Renal cortical epithelial cell (primary cell): ENCODE results near the gene HSFX4. TPM values are rescaled to one million over a fixed set of nuclear protein-coding genes. Genes with fewer than 3 reads are reported as not detected.
"Not testable (repeated sequence)": the region's sequence is repeated elsewhere in the genome, so short reads cannot be mapped to it uniquely, and the experiment has no call there.

Experiments
- DNase-seq: peaks from one replicate; pipeline ENCODE4 v3.0.0-alpha.2; 2011; ENCODE audit warnings: low read depth
- total RNA-seq: library from RNA; depleted of rRNA; stranded (reverse); fragments of >200 nt; gene quantifications from 2 replicates; pipeline ENCODE4 v1.2.3, GENCODE V29; 2014

The HSFX4 gene
- total RNA-seq, 1 donor from 2014 or later = not detected

DNA sequence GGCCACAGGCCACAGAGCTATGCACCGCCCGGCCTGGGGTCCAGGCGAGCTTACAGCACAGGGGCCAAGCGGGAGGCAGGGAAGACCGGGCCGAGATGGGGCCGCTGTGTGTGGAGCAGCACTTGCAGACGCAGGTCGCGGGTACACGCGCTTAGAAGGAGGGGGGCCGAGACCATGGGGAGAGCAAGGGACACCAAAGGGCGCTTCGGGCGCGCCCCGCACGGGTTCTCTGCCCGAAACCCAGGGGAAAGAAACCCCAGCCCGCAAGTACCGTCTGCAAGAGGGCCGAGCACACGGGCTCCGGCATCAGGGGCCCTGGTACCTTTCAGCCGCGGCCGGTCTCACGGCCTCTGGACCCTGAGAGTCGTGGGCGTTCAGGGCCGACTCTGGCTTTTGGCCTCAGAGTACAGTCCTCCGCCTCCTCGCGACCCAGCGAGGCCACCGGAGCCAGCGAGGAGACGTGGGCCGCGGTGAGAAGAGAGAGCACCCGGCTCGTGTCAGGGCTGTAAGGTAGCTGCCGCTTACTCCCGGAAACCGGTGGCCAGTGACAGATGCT, 8.6 kb downstream of the HSFX4 start:
- DNase-seq = no peak

- DNase-seq = peak; percentile 95
Measured at GRCh38 chrX:149938427-149938880, 9.1 kb downstream of the HSFX4 start, which contains the start of gene EOLA2. Gene EOLA2, minus strand, starts transcription at chrX:149938491. Its CDS starts 4,617 bp downstream, at chrX:149933874.

DNA sequence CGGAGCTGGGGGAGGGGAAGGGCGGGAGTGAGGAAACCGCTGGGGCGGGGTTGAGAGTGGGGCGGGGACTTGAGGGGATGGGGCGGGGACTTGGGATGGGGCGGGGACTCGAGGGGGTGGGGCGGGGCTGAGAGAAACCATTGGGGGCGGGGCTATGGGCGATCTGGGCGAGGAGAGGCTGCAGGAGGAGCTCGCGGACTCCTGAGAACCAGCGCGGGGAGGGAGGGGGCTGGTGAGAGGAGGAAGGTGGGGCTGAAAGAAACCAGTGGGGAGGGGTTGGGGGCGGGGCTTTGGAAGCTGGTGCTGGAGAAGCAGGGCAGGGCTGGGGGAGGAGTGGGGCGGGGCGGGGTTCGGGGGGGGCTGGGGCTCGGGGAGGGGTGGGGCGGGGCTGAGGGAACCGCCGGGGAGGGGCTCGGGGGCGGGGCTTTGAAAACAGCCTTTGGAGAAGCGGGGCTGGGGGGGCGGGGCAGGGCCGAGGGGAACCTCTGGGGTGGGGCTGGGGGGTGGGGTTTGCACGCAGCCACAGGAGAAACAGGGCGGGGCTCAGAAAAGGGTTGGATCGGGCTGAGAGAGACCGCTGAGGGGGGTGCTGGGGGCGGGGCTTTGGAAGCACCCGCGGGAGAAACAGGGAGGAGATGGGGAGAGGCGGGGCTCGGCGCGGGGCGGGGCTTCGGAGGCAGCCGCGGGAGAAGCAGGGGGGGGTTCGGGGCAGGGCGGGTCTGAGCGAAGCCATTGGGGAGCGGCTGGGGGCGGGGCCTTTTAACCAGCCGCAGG, 9.7 kb downstream of the HSFX4 start:
- peak; percentile 74 for DNase-seq

GRCh38 chrX:149939655-149939904, 10.2 kb downstream of the HSFX4 start:
- DNase-seq = no peak

DNA sequence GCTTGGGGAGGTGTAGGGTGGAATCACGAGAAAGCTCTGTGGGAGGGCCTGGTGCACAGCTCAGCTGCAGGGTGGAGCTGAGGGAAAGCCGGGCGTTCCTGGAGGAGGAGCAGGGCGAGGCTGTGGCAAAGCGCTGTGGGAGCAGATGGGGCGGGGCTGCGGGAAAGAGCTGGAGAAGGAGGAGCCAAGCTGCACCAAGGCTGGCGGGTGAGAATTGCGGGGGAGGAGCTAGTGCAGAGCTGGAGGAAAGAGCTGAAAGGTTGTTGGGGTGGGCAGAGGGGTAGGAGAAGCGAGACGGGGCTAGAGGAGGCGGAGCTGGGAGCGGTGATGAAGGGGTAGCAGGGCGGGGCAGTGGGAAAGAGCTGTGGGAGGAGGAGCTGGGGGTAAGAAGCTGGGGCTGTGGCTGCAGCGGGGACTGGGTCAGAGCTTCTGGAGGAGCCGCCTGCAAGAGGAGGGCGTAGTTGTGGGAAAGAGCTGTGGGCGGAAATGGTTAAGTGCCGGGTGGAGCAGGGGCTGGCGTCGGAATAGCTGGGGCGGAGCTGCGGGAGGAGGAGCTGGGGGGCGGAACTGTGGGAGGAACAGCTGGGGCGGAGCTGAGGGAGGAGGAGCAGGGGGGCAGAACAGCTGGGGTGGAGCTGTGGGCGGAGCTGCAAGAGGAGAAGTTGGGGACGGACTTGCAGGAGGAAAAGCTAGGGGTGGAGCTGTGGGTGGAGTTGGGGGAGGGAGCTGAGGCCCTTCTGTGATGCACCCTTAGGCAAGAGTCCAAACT, 10.7 kb downstream of the HSFX4 start:
- DNase-seq = peak; percentile 94

GRCh38 chrX:149940674-149941024, 11.3 kb downstream of the HSFX4 start:
- not testable (repeated sequence) for DNase-seq

DNA sequence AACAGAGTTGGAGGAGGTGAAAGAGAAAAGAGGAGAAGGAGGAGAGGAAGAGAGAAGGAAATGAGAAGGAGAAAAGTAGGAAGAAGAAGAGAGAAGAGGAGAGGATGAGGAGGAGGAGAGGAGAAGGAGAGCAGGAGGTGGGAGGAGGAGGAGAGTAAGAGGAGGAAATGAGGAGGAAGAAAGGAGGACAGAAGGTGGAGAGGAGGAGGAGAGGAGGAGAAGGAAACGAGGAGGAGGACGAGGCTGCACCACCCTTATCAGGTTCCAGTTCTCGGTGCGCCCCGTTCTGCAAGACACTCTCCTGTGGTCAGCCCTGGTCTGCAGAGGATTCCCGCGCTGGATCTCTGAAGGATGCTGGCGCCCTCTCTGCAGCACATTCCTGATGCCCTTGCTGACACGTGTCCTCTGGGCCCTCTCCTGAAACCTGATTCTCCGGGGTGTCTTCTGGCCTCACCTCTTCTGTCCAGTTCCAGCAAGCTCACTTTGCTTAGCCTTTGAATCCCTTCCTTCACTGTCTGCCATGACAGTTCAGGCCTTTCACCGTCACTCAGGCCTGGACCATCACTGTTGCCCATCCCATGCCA, 15.8 kb downstream of the HSFX4 start:
- not testable (repeated sequence) for DNase-seq

DNA sequence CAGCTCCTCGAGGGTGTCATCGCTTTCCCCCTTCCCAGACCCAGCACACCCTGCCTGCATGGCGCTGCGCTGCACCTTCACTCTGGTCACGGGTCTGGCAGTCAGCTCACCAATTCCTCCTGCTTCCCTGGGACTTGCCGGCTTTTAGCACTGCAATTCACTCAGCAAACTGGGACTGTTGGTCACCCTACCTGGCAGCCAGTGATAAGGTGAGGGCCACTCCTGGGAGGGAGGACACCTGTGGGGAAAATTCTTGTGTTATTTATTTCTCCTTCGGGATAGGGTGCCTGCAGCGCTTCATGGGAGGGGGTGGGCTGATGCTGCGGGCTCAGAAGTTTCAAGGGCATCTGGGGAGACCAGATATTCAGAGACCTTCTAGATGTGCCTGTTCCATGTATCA, 16.4 kb downstream of the HSFX4 start:
- not testable (repeated sequence) for DNase-seq

DNA sequence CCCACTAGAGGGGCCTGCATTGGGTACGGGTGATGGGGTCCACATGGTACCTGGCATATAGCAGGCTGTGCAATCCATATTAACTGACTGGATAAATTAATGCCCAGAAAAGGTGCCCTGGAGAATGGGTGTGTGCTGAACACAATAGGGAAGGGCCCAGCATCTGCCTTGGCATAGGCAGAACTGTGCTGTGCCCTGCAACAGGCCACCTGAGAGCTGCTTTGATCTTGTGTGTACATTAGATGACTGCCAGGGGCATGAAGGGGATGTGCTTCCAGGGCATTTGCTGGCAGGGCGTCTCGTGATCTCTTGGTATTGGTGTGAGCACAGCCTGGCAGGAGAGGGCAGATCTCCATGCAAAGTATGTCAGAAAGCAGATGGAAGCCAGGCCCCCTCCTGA, 17.6 kb downstream of the HSFX4 start:
- DNase-seq = not testable (repeated sequence)

- peak; percentile 56 for DNase-seq
Measured at GRCh38 chrX:149948016-149948415, 18.6 kb downstream of the HSFX4 start.

DNA sequence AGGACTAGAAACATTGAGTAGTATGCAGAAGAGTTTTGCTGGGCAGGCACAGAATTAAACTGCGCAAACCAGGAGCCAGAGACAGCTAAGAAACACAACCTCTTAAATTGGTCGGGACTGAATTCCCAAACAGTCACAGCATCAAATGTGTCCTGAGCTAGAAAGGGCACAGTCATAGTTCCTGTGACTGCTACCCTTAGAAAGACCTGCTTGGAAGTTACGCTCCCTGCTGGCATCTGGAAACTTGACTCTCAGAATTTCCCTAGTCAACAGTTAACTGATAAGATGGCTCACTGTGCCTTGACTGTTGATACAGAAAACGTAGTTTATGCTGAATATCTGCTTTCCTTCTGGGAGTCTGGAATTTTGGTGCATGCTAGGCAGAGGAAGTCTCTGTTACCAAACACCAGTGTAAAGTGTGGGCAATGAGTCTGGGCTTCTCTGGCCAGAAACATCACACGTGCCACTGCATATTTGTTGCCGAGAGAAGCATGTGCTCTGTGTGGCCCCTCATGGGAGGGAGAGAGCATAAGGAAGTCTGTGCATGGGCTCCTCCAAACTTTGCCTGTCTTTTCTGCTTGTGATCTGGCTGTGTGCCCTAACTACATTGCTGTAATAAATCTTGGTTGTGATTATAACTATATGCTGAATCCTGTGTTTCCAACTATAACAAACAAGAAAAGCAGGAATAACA, 20.5 kb downstream of the HSFX4 start:
- no peak for DNase-seq

DNA sequence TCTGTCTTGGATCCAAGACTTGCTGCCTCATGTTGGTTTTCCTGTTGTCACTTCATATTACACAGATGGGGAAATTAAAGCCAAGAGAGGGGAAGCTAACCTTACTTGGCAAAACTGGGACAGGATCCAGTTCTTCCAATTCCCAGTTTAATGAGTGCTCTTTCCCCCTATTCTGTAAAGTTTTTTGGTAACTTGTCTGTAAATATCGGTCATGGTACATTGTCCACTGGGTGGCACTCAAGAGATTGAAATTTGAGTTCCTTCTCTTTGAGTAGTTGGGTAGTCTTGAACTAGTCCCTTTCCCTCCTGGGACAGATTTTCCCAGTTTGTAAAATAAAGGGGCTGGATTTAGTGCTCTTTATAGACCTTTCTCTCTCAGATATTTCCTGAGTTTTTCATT, 21.3 kb downstream of the HSFX4 start:
- peak; percentile 51 for DNase-seq

- no peak for DNase-seq
Measured at GRCh38 chrX:149961572-149961971, 32.2 kb downstream of the HSFX4 start.

DNA sequence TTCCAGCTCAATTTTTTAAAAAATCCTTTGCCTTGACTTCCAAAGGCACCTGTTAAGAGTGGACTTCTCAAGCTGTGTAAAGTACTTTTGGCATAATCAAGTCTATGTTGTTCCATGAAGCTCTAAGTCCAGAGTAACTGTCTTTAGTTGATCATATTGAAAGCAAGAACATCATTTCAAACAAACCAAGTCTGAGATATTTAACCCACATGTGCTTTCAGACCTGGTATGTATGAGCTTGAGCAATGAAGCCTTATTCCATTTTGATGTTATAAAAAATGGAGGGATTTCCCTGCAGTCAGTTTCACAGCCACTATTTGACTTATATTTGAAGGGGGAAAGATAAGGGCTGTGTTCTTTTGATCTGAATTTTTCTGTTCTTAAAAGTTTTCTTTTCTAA, 32.6 kb downstream of the HSFX4 start:
- no peak for DNase-seq

DNA sequence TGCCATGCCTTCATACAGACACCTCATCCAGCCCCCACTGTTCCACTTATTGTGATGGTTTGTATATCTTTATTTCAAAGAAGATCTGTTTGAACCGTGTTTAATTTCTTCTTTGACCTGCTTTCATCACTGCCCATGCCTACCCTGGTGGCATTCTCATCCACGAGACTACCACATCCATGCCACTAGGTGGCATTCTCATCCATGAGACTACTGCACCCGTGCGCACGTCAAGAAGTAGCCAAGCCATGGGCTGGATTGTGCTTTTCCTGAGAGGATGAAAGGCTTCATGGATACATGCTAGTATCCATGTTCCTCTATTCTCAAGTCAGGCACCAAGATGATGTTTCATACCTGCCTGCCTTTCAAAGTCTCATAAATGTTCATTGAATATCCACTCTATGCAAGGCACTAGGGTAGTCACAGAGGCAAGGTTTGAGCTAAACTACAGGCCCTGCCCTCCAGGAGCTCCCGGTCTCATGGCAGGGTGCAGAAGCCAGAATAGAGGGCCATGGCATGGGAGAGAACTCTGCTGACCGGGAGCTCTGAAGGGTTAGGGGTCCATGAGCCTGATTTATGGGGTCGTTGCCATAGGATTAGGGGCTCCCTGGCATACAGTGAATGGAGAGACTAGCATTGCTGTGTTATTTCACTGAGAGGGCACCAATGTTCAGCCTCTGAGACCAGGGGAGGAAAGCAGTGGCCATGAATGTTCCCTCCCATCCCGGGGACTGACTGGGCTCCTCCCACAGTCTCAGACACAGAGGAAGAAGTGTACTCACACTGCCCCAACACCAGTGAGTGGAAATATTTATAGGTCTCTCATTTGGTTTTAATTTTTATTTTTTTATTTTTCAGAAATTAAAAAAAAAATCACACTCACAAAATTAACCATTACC, 33.7 kb downstream of the HSFX4 start:
- DNase-seq = peak; percentile 43

GRCh38 chrX:149979126-149979644, 49.8 kb downstream of the HSFX4 start:
- DNase-seq = no peak
